Left renal cortex interstitium (tissue), 4 donors: ENCODE measurements around the gene COL1A2. TPM values are rescaled to one million over a fixed set of nuclear protein-coding genes. Genes with fewer than 3 reads are reported as not detected.

Experiments
- DNase-seq, 4 donors: peaks; one replicate each; pipeline ENCODE4 v3.0.0-alpha.2; 2013; ENCODE audit warnings: low read depth in 4 of 4, low spot score in 2 of 4, missing footprints in 1 of 4
- polyA plus RNA-seq, 4 donors: library from polyadenylated mRNA; unstranded; fragments of 120-200 nt; gene quantifications; one replicate each; pipeline ENCODE4 v1.2.1, GENCODE V29; 2013; ENCODE audit not compliant: insufficient read length in 4 of 4

COL1A2 gene
- 100 to 1,000 TPM; 631 to 862 (median 765) TPM for polyA plus RNA-seq

DNA sequence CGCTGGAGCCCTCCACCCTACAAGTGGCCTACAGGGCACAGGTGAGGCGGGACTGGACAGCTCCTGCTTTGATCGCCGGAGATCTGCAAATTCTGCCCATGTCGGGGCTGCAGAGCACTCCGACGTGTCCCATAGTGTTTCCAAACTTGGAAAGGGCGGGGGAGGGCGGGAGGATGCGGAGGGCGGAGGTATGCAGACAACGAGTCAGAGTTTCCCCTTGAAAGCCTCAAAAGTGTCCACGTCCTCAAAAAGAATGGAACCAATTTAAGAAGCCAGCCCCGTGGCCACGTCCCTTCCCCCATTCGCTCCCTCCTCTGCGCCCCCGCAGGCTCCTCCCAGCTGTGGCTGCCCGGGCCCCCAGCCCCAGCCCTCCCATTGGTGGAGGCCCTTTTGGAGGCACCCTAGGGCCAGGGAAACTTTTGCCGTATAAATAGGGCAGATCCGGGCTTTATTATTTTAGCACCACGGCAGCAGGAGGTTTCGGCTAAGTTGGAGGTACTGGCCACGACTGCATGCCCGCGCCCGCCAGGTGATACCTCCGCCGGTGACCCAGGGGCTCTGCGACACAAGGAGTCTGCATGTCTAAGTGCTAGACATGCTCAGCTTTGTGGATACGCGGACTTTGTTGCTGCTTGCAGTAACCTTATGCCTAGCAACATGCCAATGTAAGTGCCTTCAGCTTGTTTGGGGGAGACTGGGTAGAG lies at the start of gene COL1A2:
TSS of gene COL1A2 (plus strand) at position 459 of the 704 bp plus-strand sequence. CDS start at position 596, 137 bp downstream.
- DNase-seq: peak in 3 of 4 donors; percentile 66 to 69 (median 66)

DNA sequence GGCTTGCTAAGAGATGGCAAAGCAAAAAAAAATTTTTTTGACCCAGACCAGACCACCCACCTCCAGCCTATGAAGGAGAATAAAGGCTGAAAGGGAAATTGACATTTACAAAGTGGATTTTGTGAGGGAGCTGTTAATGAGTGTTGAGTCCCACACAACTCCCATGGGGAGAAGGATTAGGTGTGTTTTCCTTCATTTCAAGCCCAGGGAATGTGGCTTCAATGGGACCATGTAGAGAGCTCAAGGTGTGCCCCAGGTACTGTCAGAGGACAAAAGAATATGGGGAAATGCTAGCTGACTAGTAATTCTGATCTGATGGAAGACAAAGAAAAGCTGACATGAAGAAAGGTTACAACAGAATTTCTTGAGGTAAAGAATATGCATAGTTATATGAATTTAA lies 48.8 kb upstream of the COL1A2 start:
- DNase-seq: no peak

DNA sequence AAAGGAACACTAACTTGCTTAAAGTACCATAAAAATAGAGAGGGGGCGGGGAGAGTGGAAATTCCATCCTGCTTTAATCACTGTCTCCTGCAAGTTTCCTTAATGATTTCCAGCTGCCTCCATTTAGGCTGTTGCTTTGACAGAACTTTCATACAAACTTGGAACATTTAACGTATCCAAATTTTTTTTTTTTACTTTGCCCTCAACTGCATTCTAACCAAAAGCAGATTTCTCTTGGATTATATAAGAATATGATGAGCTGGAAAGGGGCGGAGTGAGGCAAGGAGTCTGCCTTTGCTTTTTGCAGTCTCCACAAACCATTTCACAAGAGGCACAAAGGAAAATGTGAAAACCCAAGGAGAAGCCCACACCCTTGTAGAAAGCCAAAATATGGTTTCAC lies 46.6 kb upstream of the COL1A2 start:
- DNase-seq: peak in 2 of 4 donors; percentile 50 to 68

GRCh38 chr7:94350734-94351133 lies 44.0 kb upstream of the COL1A2 start:
- DNase-seq: no peak

- no peak for DNase-seq
Measured at GRCh38 chr7:94351703-94352102, 43.0 kb upstream of the COL1A2 start.

DNA sequence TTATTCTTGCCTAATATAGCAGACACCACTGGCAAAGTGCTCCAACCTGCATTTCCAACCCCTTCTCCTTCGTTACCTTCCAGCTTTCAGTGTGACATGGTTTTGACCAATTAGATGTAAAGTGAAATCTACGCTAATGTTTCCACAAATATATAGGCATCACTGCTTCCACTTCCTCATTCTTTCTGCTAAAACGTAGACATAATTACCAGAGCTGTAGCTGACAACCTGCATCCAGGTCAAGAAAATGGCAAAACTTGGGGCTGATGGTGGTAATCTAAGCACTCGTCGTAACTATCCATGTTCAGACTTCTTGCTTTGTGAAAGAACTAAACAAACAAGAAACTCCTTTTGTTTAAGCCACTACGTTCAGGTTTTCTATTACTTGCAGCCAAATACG lies 41.8 kb upstream of the COL1A2 start:
- DNase-seq: no peak

DNA sequence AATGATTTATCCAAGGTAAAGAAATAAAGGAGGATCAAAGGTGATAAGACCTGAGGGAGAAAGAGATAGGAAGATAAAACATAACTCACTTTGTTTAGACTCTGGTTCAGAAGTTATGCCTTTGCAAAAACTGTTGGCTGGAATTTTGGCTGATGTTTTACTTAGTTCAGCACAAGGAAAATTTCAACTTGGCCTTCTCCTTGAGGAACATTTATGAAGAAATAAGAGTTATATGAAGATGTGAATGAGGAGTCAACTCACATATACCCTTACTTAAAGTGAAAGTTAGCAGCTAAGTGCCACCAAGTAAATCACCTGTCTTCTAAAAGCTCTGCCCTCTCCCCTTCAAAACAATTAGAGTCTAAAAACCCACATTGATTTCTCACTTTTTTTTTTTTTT lies 39.7 kb upstream of the COL1A2 start:
- DNase-seq: no peak

DNA sequence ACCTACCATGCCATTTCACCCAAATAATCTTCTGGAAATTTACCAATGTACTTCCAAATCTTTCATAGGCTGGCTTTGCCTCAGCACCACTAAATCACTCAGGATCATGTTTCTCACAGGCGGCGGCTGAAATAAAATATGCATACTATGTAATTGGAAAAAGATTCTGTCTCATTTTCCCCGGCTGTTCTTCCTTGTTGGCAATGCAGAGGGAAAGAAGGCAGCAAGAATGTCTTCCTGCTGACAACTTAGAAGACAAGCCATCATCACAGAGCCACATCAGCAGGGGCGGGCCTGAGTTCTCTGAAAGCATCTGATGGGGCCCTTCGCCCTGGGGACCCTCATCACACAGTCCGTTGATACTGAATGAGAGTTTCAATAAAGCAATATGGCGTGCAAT lies 39.2 kb upstream of the COL1A2 start:
- no peak for DNase-seq

DNA sequence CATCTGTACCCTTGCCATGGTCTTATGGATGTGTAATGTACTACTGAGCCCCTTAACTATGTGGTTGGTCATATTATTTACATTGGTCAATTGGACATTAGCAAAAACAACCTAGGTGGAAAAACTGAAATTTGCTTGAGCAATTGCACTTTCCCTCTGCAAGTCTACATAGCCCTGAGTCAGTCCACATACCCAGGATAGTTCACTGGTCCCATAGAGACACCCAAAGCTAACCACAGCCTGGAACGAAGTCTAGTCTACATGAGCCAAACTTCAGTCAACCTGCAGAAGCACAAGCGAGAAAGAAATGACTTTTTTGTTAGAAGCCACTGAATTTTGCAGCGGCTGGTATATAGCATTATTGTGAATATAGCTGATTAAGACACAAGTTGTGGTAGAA lies 37.6 kb upstream of the COL1A2 start:
- DNase-seq: no peak

GRCh38 chr7:94360926-94361325 lies 33.8 kb upstream of the COL1A2 start:
- no peak for DNase-seq

DNA sequence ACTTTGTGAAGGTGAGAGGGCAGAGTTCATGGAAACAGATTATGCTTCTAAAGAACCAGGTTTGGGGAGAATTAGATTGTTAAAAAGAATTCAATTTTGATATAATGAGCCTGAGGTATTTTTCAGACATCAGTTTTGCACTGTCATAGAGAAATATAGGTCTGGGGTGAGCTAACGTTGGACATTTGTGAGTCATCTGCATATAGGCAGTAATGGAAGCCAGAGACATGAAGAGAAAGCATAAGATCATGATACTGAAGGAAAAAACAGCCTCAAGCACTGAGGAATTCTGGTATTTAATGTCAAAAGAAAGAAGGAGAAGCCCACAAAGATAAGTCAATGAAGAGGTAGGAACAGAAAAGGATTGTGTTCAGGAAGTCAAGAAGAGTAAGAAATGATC lies 32.4 kb upstream of the COL1A2 start:
- no peak for DNase-seq

- DNase-seq: no peak
Measured at GRCh38 chr7:94364816-94365215, 29.9 kb upstream of the COL1A2 start.

- DNase-seq: no peak
Measured at GRCh38 chr7:94366163-94366562, 28.5 kb upstream of the COL1A2 start.

GRCh38 chr7:94366832-94367231 lies 27.9 kb upstream of the COL1A2 start:
- DNase-seq: no peak

DNA sequence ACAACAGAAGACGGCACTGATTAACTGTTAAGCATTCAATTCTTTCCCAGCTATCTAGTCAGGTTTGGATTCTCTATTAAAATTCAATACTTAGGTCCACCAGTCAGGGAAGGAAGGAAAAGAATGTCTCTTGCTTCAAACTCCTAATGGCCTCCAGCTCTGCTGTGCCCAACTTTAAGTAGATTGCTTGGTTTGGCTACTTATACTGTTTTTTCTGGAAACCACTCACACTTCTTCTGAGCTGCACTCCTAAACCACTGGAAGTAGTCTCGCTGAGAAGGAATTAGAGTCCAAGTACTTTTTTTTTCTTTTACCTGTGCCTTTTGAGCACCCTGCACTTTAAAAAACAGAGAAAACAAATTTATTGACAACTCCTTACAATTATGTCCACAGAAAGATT lies 26.7 kb upstream of the COL1A2 start:
- no peak for DNase-seq

- DNase-seq: no peak
Measured at GRCh38 chr7:94368371-94368791, 26.3 kb upstream of the COL1A2 start.

DNA sequence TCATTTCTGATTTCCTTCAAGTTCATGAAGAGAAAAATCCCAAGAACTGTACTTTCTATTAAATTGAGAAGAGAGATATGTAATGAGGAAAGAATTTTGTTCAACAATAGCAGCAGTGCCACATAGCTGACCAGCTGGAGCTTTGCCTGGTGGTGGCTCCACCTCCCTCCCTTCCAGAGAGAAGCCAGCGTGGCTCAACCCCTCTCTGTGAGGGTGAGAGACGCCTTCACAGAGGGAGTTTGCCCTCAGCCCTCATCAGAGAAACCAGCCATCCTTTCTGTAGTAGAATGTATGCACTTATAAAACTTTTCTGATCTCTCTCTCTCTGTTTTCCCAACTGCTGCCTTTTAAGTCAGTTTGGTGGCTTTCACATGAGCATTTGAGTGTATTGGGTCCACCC lies 20.5 kb upstream of the COL1A2 start:
- DNase-seq: no peak

GRCh38 chr7:94374721-94375566 lies 19.8 kb upstream of the COL1A2 start:
- DNase-seq: peak in 2 of 4 donors; percentile 80 to 86

GRCh38 chr7:94375691-94376090 lies 19.0 kb upstream of the COL1A2 start:
- no peak for DNase-seq

DNA sequence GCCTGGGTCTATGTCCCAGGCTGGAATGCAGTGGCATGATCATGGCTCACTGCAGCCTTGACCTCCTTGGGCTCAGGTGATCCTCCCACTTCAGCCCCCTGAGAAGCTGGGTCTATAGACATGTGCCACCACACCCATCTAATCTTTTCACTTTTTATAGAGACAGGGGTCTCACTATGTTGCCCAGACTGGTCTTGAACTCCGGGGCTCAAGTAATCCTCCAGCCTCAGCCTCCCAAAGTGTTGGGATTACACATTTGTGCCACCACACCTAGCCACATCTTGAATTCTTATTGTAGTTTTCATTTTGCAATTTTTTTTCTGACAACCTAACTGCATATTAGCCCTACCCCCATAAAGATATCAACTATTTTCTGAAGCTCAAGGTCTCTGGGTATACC lies 18.4 kb upstream of the COL1A2 start:
- no peak for DNase-seq

GRCh38 chr7:94378356-94378755 lies 16.3 kb upstream of the COL1A2 start:
- no peak for DNase-seq

DNA sequence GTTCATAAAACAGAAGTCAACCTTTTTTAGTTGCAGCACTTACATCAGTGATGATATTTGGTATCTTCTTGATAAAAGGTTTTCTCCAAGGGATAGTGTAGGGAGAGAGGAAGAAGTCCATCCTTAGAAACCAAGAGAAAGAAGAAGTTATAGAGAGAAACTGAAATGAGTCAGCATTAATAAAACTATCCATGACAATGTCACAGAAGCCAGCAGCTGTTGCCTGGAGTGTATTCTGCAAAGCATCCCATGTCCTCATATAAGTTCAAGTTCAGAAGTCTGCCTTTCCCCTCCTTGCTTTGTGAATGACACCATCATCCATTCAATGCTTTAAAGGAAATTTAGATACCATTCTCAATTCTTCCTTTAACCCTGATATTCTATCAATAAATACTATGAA lies 14.4 kb upstream of the COL1A2 start:
- DNase-seq: no peak
